Hepatocyte (in vitro differentiated cells): ENCODE measurements around the gene FOXM1. TPM values are rescaled to one million over a fixed set of nuclear protein-coding genes. Genes with fewer than 3 reads are reported as not detected.
A peak's percentile ranks its signal among the peaks of the same experiment; 100 is the strongest.

Experiments used
- DNase-seq: peaks from one replicate; pipeline ENCODE4 v3.0.0-alpha.2; 2016; ENCODE audit warnings: low spot score
- H2AFZ ChIP-seq: fragments of 200-600 bp; sonication (generic); 2 replicates; pipeline ENCODE4 v1.6.0; 2016; ENCODE audit warnings: antibody characterized with exemption, mild to moderate bottlenecking
- H3K27ac ChIP-seq: fragments of 200-600 bp; sonication (generic); 2 replicates; pipeline ENCODE4 v1.5.1; 2016; ENCODE audit warnings: mild to moderate bottlenecking
- H3K27me3 ChIP-seq: fragments of 200-600 bp; sonication (generic); 2 replicates; pipeline ENCODE4 v1.6.1; 2016
- H3K36me3 ChIP-seq: fragments of 200-600 bp; sonication (generic); replicated peaks from 2 replicates; pipeline ENCODE4 v1.5.1; 2016; ENCODE audit warnings: low read depth; ENCODE audit not compliant: insufficient read depth
- H3K4me1 ChIP-seq: fragments of 200-600 bp; sonication (generic); 2 replicates; pipeline ENCODE4 v1.5.1; 2016; ENCODE audit warnings: mild to moderate bottlenecking, moderate library complexity; ENCODE audit not compliant: insufficient read depth
- H3K4me2 ChIP-seq: fragments of 200-600 bp; sonication (generic); 2 replicates; pipeline ENCODE4 v1.6.0; 2016
- H3K4me3 ChIP-seq: fragments of 200-600 bp; sonication (generic); 2 replicates; pipeline ENCODE4 v1.5.1; 2016; ENCODE audit warnings: mild to moderate bottlenecking
- H3K79me2 ChIP-seq: fragments of 200-600 bp; sonication (generic); 2 replicates; pipeline ENCODE4 v1.6.0; 2017; ENCODE audit warnings: mild to moderate bottlenecking
- H3K9me2 ChIP-seq: fragments of 200-600 bp; sonication (generic); replicated peaks from 2 replicates; pipeline ENCODE4 v1.6.0; 2017; ENCODE audit warnings: mild to moderate bottlenecking; ENCODE audit not compliant: insufficient read depth
- H3K9me3 ChIP-seq: fragments of 200-600 bp; sonication (generic); 2 replicates; pipeline ENCODE4 v1.5.1; 2016; ENCODE audit warnings: low read depth, mild to moderate bottlenecking
- H4K20me1 ChIP-seq: fragments of 200-600 bp; sonication (generic); 2 replicates; pipeline ENCODE4 v1.6.0; 2016; ENCODE audit warnings: mild to moderate bottlenecking; ENCODE audit not compliant: insufficient read depth, poor library complexity, severe bottlenecking
- EZH2 ChIP-seq: fragments of 200-600 bp; sonication (generic); IDR thresholded peaks from 2 replicates; pipeline ENCODE4 v1.6.1; 2016; ENCODE audit warnings: antibody characterized with exemption, mild to moderate bottlenecking, borderline replicate concordance
- EZH2phosphoT487 ChIP-seq: fragments of 200-600 bp; sonication (generic); IDR thresholded peaks from one replicate; pipeline ENCODE4 v1.6.1; 2018; ENCODE audit warnings: antibody characterized with exemption, mild to moderate bottlenecking, low read depth, moderate library complexity; ENCODE audit not compliant: unreplicated experiment, severe bottlenecking
- WGBS: methylation state at CpG from one replicate; pipeline ENCODE4 v1.1.6; 2016; ENCODE audit warnings: low lambda C conversion rate; ENCODE audit errors: missing lambda C conversion rate; 5-methylcytosine and 5-hydroxymethylcytosine counted together
- polyA plus RNA-seq: library from polyadenylated mRNA; unstranded; fragments of >200 nt; fragmentation: Nextera tagmentation; extraction: Ambion mirVana; gene quantifications from 2 replicates; pipeline ENCODE4 v1.2.1, GENCODE V29; 2016
- total RNA-seq: library from RNA; depleted of rRNA; stranded (reverse); fragments of >200 nt; gene quantifications from 2 replicates; pipeline ENCODE4 v1.2.3, GENCODE V29; 2014
- TF ChIP-seq, protein P1 (sequence below): fragments of 200-600 bp; sonication (generic); IDR thresholded peaks from 2 replicates; pipeline ENCODE4 v1.5.1; 2016; ENCODE audit warnings: antibody characterized with exemption, mild to moderate bottlenecking; ENCODE audit not compliant: poor library complexity

FOXM1 gene
- total and polyA plus RNA-seq, 2 experiments from 2014 or later = 6.8 to 11.0 TPM

- H3K4me3 ChIP-seq = no peak overlapping the region
- H3K79me2 ChIP-seq = peaks cover 86% of the 10 kb centered on the region
- DNase-seq = no peak
- H4K20me1 ChIP-seq = peaks cover 25% of the 10 kb centered on the region
- H3K9me2 ChIP-seq = no peaks in the 10 kb centered on the region
- 79% methylated on average over 2 of the region's 2 CpGs for WGBS
- TF ChIP-seq, protein P1, sequence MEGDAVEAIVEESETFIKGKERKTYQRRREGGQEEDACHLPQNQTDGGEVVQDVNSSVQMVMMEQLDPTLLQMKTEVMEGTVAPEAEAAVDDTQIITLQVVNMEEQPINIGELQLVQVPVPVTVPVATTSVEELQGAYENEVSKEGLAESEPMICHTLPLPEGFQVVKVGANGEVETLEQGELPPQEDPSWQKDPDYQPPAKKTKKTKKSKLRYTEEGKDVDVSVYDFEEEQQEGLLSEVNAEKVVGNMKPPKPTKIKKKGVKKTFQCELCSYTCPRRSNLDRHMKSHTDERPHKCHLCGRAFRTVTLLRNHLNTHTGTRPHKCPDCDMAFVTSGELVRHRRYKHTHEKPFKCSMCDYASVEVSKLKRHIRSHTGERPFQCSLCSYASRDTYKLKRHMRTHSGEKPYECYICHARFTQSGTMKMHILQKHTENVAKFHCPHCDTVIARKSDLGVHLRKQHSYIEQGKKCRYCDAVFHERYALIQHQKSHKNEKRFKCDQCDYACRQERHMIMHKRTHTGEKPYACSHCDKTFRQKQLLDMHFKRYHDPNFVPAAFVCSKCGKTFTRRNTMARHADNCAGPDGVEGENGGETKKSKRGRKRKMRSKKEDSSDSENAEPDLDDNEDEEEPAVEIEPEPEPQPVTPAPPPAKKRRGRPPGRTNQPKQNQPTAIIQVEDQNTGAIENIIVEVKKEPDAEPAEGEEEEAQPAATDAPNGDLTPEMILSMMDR = no peak
- TF ChIP-seq EZH2phosphoT487 (no peak), EZH2 (no peak)
- no peak overlapping the region for H3K27ac ChIP-seq
- no peaks in the 10 kb centered on the region for H3K27me3 ChIP-seq
- no peak overlapping the region for H3K4me2 ChIP-seq
- H3K36me3 ChIP-seq = no peaks in the 10 kb centered on the region
- H3K9me3 ChIP-seq = no peaks in the 10 kb centered on the region
- H2AFZ ChIP-seq = no peak overlapping the region
- peaks cover 10% of the 10 kb centered on the region for H3K4me1 ChIP-seq
Observed at GRCh38 chr12:2895511-2895910, 18.5 kb upstream of the FOXM1 start.

DNA sequence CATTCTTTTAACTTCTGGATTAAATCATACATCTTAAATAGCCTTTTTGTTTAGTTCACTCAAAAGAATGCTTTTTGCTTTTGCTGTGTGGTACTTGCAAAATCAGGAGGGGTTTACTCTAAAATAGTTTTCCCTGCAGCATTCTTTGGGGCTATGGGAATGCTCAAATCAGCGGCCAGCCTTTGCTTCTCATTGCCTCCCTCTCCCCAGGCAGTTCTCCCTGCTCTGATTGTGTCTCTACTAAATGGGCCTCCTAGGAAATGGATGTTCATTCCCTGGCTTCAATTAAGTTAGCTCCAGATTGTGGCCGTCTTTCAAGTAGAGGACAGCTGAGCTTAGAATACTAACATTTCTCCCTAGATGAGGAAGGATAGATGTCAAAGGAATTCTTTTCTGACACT, 18.1 kb upstream of the FOXM1 start:
- DNase-seq = no peak
- peaks cover 83% of the 10 kb centered on the region for H3K79me2 ChIP-seq
- no peaks in the 10 kb centered on the region for H3K27me3 ChIP-seq
- H3K36me3 ChIP-seq = no peaks in the 10 kb centered on the region
- H3K4me3 ChIP-seq = no peak overlapping the region
- peaks cover 12% of the 10 kb centered on the region for H3K4me1 ChIP-seq
- no peak overlapping the region for H3K27ac ChIP-seq
- no peaks in the 10 kb centered on the region for H3K9me2 ChIP-seq
- 27% methylated on average over 2 of the region's 2 CpGs for WGBS
- peaks cover 25% of the 10 kb centered on the region for H4K20me1 ChIP-seq
- no peak overlapping the region for H2AFZ ChIP-seq
- H3K4me2 ChIP-seq = no peak overlapping the region
- no peaks in the 10 kb centered on the region for H3K9me3 ChIP-seq
- TF ChIP-seq EZH2phosphoT487 (no peak), EZH2 (no peak)
- TF ChIP-seq, protein P1 = no peak

GRCh38 chr12:2893007-2893406, 16.0 kb upstream of the FOXM1 start:
- H4K20me1 ChIP-seq = peaks cover 20% of the 10 kb centered on the region
- no peaks in the 10 kb centered on the region for H3K9me3 ChIP-seq
- H3K27me3 ChIP-seq = no peaks in the 10 kb centered on the region
- H3K36me3 ChIP-seq = no peaks in the 10 kb centered on the region
- H3K9me2 ChIP-seq = no peaks in the 10 kb centered on the region
- TF ChIP-seq EZH2phosphoT487 = no peak
- TF ChIP-seq, protein P1 = no peak
- no peak for TF ChIP-seq EZH2
- peaks cover 14% of the 10 kb centered on the region for H3K4me1 ChIP-seq
- peak overlapping the region; percentile 84 for H3K4me2 ChIP-seq
- H3K27ac ChIP-seq = no peak overlapping the region
- 82% methylated on average over 8 of the region's 8 CpGs for WGBS
- H2AFZ ChIP-seq = no peak overlapping the region
- peaks cover 65% of the 10 kb centered on the region for H3K79me2 ChIP-seq
- H3K4me3 ChIP-seq = no peak overlapping the region
- peak; percentile 28 for DNase-seq

DNA sequence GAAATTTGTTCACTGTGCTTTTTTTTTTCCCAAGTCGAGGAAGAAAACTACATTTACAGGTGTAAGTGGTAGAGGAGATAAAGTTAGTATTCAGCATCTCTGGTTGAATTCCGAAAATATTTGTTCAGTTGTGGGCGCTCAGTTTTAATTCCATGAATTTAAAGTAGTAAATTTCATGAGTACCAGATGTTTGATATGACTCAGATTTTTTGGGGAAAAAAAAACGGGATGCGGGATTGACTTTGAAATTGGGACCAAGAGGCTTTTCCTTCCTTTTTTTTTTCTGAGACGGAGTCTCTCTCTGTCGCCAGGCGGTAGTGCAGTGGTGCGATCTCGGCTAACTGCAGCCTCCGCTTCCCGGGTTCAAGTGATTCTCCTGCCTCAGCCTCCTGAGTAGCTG, 15.3 kb upstream of the FOXM1 start:
- Histone ChIP-seq H3K9me3 (no peaks in the 10 kb centered on the region), H3K9me2 (no peaks in the 10 kb centered on the region), H2AFZ (no peak overlapping the region), H4K20me1 (peaks cover 20% of the 10 kb centered on the region), H3K4me1 (peaks cover 14% of the 10 kb centered on the region), H3K79me2 (peaks cover 57% of the 10 kb centered on the region), H3K27ac (peak overlapping the region; percentile 93), H3K4me3 (no peak overlapping the region), H3K4me2 (peak overlapping the region; percentile 84), H3K36me3 (no peaks in the 10 kb centered on the region), H3K27me3 (no peaks in the 10 kb centered on the region)
- 84% methylated on average over 12 of the region's 12 CpGs for WGBS
- no peak for TF ChIP-seq EZH2phosphoT487
- TF ChIP-seq, protein P1 = no peak
- no peak for TF ChIP-seq EZH2
- no peak for DNase-seq
